SK-N-SH (cell line): ENCODE measurements around the gene PSMD6. TPM values are rescaled to one million over a fixed set of nuclear protein-coding genes. Genes with fewer than 3 reads are reported as not detected.
A peak's percentile ranks its signal among the peaks of the same experiment; 100 is the strongest.

Experiments
- CTCF ChIA-PET: fragments of 300-600, 350-600 bp; formaldehyde crosslinking; extraction: SDS; loops from one replicate; lab custom pipeline; 2021; lab: Yijun Ruan, JAX
- POLR2A ChIA-PET: fragments of 350-600 bp; sonication (Branson Sonifier 250); formaldehyde crosslinking; extraction: SDS; loops from one replicate; lab custom pipeline; 2020; ENCODE audit warnings: antibody characterized with exemption, inconsistent platforms; lab: Yijun Ruan, JAX
- DNase-seq: peaks from one replicate; pipeline ENCODE4 v3.0.0; 2012
- H2AFZ ChIP-seq: fragments of 200-600 bp; sonication (generic); 2 replicates; pipeline ENCODE4 v1.8.1; 2016; ENCODE audit warnings: antibody characterized with exemption, mild to moderate bottlenecking, low read depth
- H3F3A ChIP-seq: fragments of 200-600 bp; sonication (generic); replicated peaks from 2 replicates; pipeline ENCODE3; 2016; ENCODE audit warnings: antibody characterized with exemption, mild to moderate bottlenecking; ENCODE audit not compliant: insufficient read depth
- H3K27ac ChIP-seq, 2 experiments: fragments of 200-500 bp in 1 of 2; fragments of 200-600 bp in 1 of 2; sonication (Bioruptor generic) in 1 of 2; sonication (generic), shearing (Covaris generic) in 1 of 2; 2 replicates each; pipeline versions ENCODE4 v1.5.1 to v1.6.1; 2014 to 2016; ENCODE audit warnings: low read depth in 2 of 2, inconsistent platforms in 1 of 2, low read length in 1 of 2, mild to moderate bottlenecking in 1 of 2, mixed read lengths in 1 of 2
- H3K27me3 ChIP-seq: fragments of 200-600 bp; sonication (generic), shearing (Covaris generic); 2 replicates; pipeline ENCODE4 v1.6.1; 2016; ENCODE audit warnings: mixed run types; ENCODE audit not compliant: insufficient read depth
- H3K36me3 ChIP-seq, 2 experiments: fragments of 200-500 bp in 1 of 2; fragments of 200-600 bp in 1 of 2; sonication (Bioruptor generic) in 1 of 2; sonication (generic) in 1 of 2; replicated peaks in 1 of 2; 2 replicates each; pipeline versions ENCODE3 to v1.5.1; 2014 to 2016; ENCODE audit warnings: low read length in 1 of 2, mild to moderate bottlenecking in 1 of 2; ENCODE audit not compliant: insufficient read depth in 2 of 2, control insufficient read depth in 1 of 2
- H3K4me1 ChIP-seq, 2 experiments: fragments of 200-500 bp in 1 of 2; fragments of 200-600 bp in 1 of 2; sonication (Bioruptor generic) in 1 of 2; sonication (generic), shearing (Covaris generic) in 1 of 2; 2 replicates each; pipeline versions ENCODE4 v1.5.1 to v1.6.1; 2014 to 2016; ENCODE audit warnings: low read depth in 1 of 2, low read length in 1 of 2, mixed run types in 1 of 2; ENCODE audit not compliant: insufficient read depth in 2 of 2, control insufficient read depth in 1 of 2
- H3K4me2 ChIP-seq: fragments of 200-600 bp; sonication (generic), shearing (Covaris generic); 2 replicates; pipeline ENCODE4 v1.6.1; 2017; ENCODE audit warnings: mixed run types
- H3K4me3 ChIP-seq, 2 experiments: fragments of 200-500 bp in 1 of 2; fragments of 200-600 bp in 1 of 2; sonication (Bioruptor generic) in 1 of 2; sonication (generic), shearing (Covaris generic) in 1 of 2; 2 replicates each; pipeline versions ENCODE4 v1.5.1 to v1.8.1; 2014 to 2016; ENCODE audit warnings: low read depth in 2 of 2, inconsistent platforms in 1 of 2, low read length in 1 of 2, mild to moderate bottlenecking in 1 of 2, mixed read lengths in 1 of 2, moderate library complexity in 1 of 2
- H3K79me2 ChIP-seq: fragments of 200-600 bp; sonication (generic); 2 replicates; pipeline ENCODE4 v1.8.1; 2017; ENCODE audit warnings: mild to moderate bottlenecking; ENCODE audit not compliant: insufficient read depth
- H3K9ac ChIP-seq: fragments of 200-600 bp; sonication (generic); 2 replicates; pipeline ENCODE4 v1.6.1; 2017; ENCODE audit warnings: mixed run types
- H3K9me2 ChIP-seq: fragments of 200-600 bp; sonication (generic); 2 replicates; pipeline ENCODE4 v1.6.1; 2017; ENCODE audit warnings: mixed run types
- H3K9me3 ChIP-seq: fragments of 200-600 bp; sonication (generic); 2 replicates; pipeline ENCODE4 v1.6.1; 2017; ENCODE audit warnings: mixed run types, mild to moderate bottlenecking, moderate library complexity
- H4K20me1 ChIP-seq: fragments of 200-600 bp; sonication (generic); 2 replicates; pipeline ENCODE4 v1.6.1; 2017; ENCODE audit warnings: mild to moderate bottlenecking, mixed run types; ENCODE audit not compliant: insufficient read depth
- CHD2 ChIP-seq: fragments of 150-350 bp; IDR thresholded peaks from 2 replicates; pipeline ENCODE4 v1.6.1; 2018; ENCODE audit warnings: low read length; ENCODE audit not compliant: partially characterized antibody
- ELF1 ChIP-seq: IDR thresholded peaks from 2 replicates; pipeline ENCODE4 v1.4.0; 2012
- EP300 ChIP-seq, 2 experiments: IDR thresholded peaks; 2 replicates each; pipeline versions ENCODE4 v1.4.0 to v1.6.1; 2012; ENCODE audit warnings: borderline replicate concordance in 1 of 2, low read depth in 1 of 2, low read length in 1 of 2
- EZH2phosphoT487 ChIP-seq: fragments of 200-600 bp; sonication (generic); IDR thresholded peaks from 2 replicates; pipeline ENCODE4 v1.6.1; 2017; ENCODE audit warnings: low read depth, mixed run types, mild to moderate bottlenecking, antibody characterized with exemption, moderate library complexity, borderline replicate concordance
- FOXJ3 ChIP-seq: sonication (generic); formaldehyde crosslinking; IDR thresholded peaks from 2 replicates; pipeline ENCODE4 v1.5.1; 2020; ENCODE audit warnings: mild to moderate bottlenecking, missing genetic modification reagents
- FOXM1 ChIP-seq: IDR thresholded peaks from 2 replicates; pipeline ENCODE4 v1.4.0; 2012; ENCODE audit warnings: low read depth, mild to moderate bottlenecking
- GABPA ChIP-seq: IDR thresholded peaks from 2 replicates; pipeline ENCODE4 v1.4.0; 2012; ENCODE audit warnings: low read depth, mild to moderate bottlenecking
- JUND ChIP-seq: IDR thresholded peaks from 2 replicates; pipeline ENCODE4 v1.4.0; 2012
- MXI1 ChIP-seq: IDR thresholded peaks from 2 replicates; pipeline ENCODE4 v1.6.1; 2012; ENCODE audit warnings: mild to moderate bottlenecking, low read depth, low read length, improper control_type of control experiment
- NRF1 ChIP-seq: IDR thresholded peaks from 2 replicates; pipeline ENCODE4 v1.6.1; 2012; ENCODE audit warnings: low read depth, mild to moderate bottlenecking, low read length
- POLR2AphosphoS5 ChIP-seq: IDR thresholded peaks from 2 replicates; pipeline ENCODE4 v1.6.1; 2012; ENCODE audit warnings: low read depth, low read length
- RAD21 ChIP-seq: IDR thresholded peaks from 2 replicates; pipeline ENCODE4 v1.6.1; 2012; ENCODE audit warnings: mild to moderate bottlenecking, low read length
- RFX5 ChIP-seq: IDR thresholded peaks from 2 replicates; pipeline ENCODE4 v1.6.1; 2012; ENCODE audit warnings: mild to moderate bottlenecking, improper control_type of control experiment, low read length
- RXRA ChIP-seq: IDR thresholded peaks from 2 replicates; pipeline ENCODE4 v1.4.0; 2012; ENCODE audit warnings: low read depth, mild to moderate bottlenecking, borderline replicate concordance
- SIN3A ChIP-seq: IDR thresholded peaks from 2 replicates; pipeline ENCODE4 v1.6.1; 2012; ENCODE audit warnings: low read depth, mild to moderate bottlenecking, low read length, moderate library complexity, borderline replicate concordance
- SMC3 ChIP-seq: IDR thresholded peaks from 2 replicates; pipeline ENCODE4 v1.6.1; 2012; ENCODE audit warnings: low read depth, low read length, improper control_type of control experiment
- TAF1 ChIP-seq: IDR thresholded peaks from 2 replicates; pipeline ENCODE4 v1.6.1; 2012; ENCODE audit warnings: low read depth, mild to moderate bottlenecking, low read length, moderate library complexity, borderline replicate concordance
- WGBS: methylation state at CpG from one replicate; pipeline ENCODE4 v1.1.6; 2017; ENCODE audit warnings: low lambda C conversion rate; 5-methylcytosine and 5-hydroxymethylcytosine counted together
- polyA plus RNA-seq, 3 experiments: library from polyadenylated mRNA; depleted of rRNA; stranded (reverse); fragments of >200 nt; gene quantifications; 2 replicates each; pipeline ENCODE4 v1.2.3, GENCODE V29; 2012
- TF ChIP-seq, protein P1 (sequence below): IDR thresholded peaks from 2 replicates; pipeline ENCODE4 v1.6.1; 2012; ENCODE audit warnings: mild to moderate bottlenecking, low read depth, low read length, moderate library complexity
- TF ChIP-seq, protein P2 (sequence below): IDR thresholded peaks from 2 replicates; pipeline ENCODE4 v1.4.0; 2012; ENCODE audit warnings: low read depth, borderline replicate concordance
- TF ChIP-seq, protein P3 (sequence below): IDR thresholded peaks from 2 replicates; pipeline ENCODE4 v1.4.0; 2012; ENCODE audit warnings: low read depth
- TF ChIP-seq, protein P4 (sequence below): IDR thresholded peaks from 2 replicates; pipeline ENCODE4; 2012
- TF ChIP-seq, protein P5 (sequence below): fragments of 150-350 bp; IDR thresholded peaks from 2 replicates; pipeline ENCODE4 v1.6.1; 2016; ENCODE audit warnings: mild to moderate bottlenecking, low read depth, low read length

Gene PSMD6
- polyA plus RNA-seq, 1 of the 3 experiments (the other 2 are of a cell fraction): 90.3 TPM

DNA sequence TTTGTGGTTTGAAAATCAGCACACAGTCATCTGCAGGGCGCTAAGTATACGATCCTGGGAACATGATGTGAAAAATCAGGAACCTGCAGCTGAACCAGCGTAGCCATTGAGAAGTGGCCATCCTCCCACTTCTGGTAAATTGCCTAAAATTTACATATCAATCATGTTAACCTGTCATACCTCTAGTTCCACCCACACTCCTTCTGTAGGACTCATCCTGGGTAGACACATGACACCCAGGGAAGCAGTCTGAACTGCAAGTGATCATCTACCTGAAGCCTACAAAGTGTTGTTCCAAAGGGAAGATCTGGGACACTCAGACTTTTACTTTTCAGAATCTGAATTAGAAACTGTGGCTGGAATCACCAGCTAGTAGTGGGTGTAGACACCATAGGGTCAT lies 5.5 kb upstream of the PSMD6 start:
- no peaks in the 10 kb centered on the region for H4K20me1 ChIP-seq
- H3F3A ChIP-seq: peaks cover 5% of the 10 kb centered on the region
- no peak for DNase-seq
- H2AFZ ChIP-seq: no peak overlapping the region
- TF ChIP-seq ELF1 (no peak), POLR2AphosphoS5 (no peak), RXRA (no peak), NRF1 (no peak), JUND (no peak), SMC3 (no peak), MXI1 (no peak), RFX5 (no peak), SIN3A (no peak), CHD2 (no peak), RAD21 (no peak), FOXM1 (no peak)
- TF ChIP-seq, protein P1, sequence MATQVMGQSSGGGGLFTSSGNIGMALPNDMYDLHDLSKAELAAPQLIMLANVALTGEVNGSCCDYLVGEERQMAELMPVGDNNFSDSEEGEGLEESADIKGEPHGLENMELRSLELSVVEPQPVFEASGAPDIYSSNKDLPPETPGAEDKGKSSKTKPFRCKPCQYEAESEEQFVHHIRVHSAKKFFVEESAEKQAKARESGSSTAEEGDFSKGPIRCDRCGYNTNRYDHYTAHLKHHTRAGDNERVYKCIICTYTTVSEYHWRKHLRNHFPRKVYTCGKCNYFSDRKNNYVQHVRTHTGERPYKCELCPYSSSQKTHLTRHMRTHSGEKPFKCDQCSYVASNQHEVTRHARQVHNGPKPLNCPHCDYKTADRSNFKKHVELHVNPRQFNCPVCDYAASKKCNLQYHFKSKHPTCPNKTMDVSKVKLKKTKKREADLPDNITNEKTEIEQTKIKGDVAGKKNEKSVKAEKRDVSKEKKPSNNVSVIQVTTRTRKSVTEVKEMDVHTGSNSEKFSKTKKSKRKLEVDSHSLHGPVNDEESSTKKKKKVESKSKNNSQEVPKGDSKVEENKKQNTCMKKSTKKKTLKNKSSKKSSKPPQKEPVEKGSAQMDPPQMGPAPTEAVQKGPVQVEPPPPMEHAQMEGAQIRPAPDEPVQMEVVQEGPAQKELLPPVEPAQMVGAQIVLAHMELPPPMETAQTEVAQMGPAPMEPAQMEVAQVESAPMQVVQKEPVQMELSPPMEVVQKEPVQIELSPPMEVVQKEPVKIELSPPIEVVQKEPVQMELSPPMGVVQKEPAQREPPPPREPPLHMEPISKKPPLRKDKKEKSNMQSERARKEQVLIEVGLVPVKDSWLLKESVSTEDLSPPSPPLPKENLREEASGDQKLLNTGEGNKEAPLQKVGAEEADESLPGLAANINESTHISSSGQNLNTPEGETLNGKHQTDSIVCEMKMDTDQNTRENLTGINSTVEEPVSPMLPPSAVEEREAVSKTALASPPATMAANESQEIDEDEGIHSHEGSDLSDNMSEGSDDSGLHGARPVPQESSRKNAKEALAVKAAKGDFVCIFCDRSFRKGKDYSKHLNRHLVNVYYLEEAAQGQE: no peak
- TF ChIP-seq, protein P2, sequence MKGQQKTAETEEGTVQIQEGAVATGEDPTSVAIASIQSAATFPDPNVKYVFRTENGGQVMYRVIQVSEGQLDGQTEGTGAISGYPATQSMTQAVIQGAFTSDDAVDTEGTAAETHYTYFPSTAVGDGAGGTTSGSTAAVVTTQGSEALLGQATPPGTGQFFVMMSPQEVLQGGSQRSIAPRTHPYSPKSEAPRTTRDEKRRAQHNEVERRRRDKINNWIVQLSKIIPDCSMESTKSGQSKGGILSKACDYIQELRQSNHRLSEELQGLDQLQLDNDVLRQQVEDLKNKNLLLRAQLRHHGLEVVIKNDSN: no peak
- no peaks in the 10 kb centered on the region for H3K9me3 ChIP-seq
- no peak overlapping the region for H3K9ac ChIP-seq
- H3K27ac ChIP-seq: no peak overlapping the region
- no peaks in the 10 kb centered on the region for H3K9me2 ChIP-seq
- peaks cover 0 to 20% of the 10 kb centered on the region in 2 experiments; a peak in 2 of 4 replicates for H3K4me1 ChIP-seq
- ChIA-PET POLR2A (no interaction called here), CTCF (interaction anchor here (0.9 to 7.9 kb wide), 7 partner anchors 10 to 456 kb away, joined by 3 to 84 read pairs (median 7); no protein-coding TSS in a partner anchor)
- no peaks in the 10 kb centered on the region for H3K79me2 ChIP-seq
- H3K36me3 ChIP-seq: no peaks in the 10 kb centered on the region
- H3K4me3 ChIP-seq: no peak overlapping the region
- H3K27me3 ChIP-seq: no peaks in the 10 kb centered on the region
- WGBS: 86% methylated on average over 3 of the region's 3 CpGs
- H3K4me2 ChIP-seq: no peak overlapping the region

DNA sequence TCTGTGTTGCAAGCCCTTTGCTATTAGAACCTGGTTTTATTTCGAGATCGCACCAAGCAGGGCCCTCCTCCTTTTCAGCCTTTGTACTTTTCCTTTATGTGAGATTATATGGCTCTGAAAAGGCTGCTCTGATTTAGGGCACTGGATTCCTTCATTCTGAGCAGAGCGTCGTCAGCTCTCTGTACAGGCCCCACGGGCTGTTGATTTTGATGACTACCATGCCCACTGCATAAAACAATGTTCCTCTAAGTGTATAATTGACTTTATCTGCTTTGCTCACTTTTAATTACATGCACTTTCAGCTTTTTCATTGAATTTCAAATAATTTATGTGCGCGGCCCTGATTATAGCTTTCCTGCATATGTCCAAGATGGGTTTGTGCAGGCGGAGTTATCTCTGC lies 4.4 kb upstream of the PSMD6 start:
- H3K4me2 ChIP-seq: no peak overlapping the region
- H3K9ac ChIP-seq: no peak overlapping the region
- peaks cover 0 to 20% of the 10 kb centered on the region in 2 experiments; a peak in 2 of 4 replicates for H3K4me1 ChIP-seq
- no peaks in the 10 kb centered on the region for H3K27me3 ChIP-seq
- peaks cover 5% of the 10 kb centered on the region for H3F3A ChIP-seq
- no peaks in the 10 kb centered on the region for H3K9me3 ChIP-seq
- CTCF ChIA-PET: interaction anchor here (0.7 to 7.9 kb wide), 7 partner anchors 11 to 461 kb away, joined by 3 to 54 read pairs (median 3); no protein-coding TSS in a partner anchor
- no peak overlapping the region for H2AFZ ChIP-seq
- H3K27ac ChIP-seq: no peak overlapping the region
- no peaks in the 10 kb centered on the region for H4K20me1 ChIP-seq
- no peaks in the 10 kb centered on the region for H3K9me2 ChIP-seq
- 69% methylated on average over 8 of the region's 8 CpGs for WGBS
- POLR2A ChIA-PET: interaction anchor here (0.8 kb wide), 1 partner anchor 416 kb away, joined by 3 read pairs; no protein-coding TSS in a partner anchor
- no peaks in the 10 kb centered on the region for H3K36me3 ChIP-seq
- peak; percentile 68 for DNase-seq
- no peak overlapping the region for H3K4me3 ChIP-seq
- peaks cover 6% of the 10 kb centered on the region for H3K79me2 ChIP-seq
- TF ChIP-seq EP300 (IDR thresholded peaks at IDR 0.05; ENCODE audit: borderline replicate concordance in 1 of 2, low read depth in 1 of 2, low read length in 1 of 2) (peak in 1 of 2 experiments; percentile 88; a peak in 1 of 4 replicates), TAF1 (no peak), SMC3 (no peak), FOXJ3 (CRISPR knock-in tag) (peak; percentile 86), POLR2AphosphoS5 (peak; percentile 51; the same call in 1 of the 2 replicates), RAD21 (no peak), GABPA (no peak), NRF1 (no peak), RXRA (no peak), MXI1 (no peak), EZH2phosphoT487 (no peak)
- TF ChIP-seq, protein P3, sequence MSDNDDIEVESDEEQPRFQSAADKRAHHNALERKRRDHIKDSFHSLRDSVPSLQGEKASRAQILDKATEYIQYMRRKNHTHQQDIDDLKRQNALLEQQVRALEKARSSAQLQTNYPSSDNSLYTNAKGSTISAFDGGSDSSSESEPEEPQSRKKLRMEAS: no peak
- TF ChIP-seq, protein P4, sequence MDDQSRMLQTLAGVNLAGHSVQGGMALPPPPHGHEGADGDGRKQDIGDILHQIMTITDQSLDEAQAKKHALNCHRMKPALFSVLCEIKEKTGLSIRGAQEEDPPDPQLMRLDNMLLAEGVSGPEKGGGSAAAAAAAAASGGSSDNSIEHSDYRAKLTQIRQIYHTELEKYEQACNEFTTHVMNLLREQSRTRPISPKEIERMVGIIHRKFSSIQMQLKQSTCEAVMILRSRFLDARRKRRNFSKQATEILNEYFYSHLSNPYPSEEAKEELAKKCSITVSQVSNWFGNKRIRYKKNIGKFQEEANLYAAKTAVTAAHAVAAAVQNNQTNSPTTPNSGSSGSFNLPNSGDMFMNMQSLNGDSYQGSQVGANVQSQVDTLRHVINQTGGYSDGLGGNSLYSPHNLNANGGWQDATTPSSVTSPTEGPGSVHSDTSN: no peak
- TF ChIP-seq, protein P5, sequence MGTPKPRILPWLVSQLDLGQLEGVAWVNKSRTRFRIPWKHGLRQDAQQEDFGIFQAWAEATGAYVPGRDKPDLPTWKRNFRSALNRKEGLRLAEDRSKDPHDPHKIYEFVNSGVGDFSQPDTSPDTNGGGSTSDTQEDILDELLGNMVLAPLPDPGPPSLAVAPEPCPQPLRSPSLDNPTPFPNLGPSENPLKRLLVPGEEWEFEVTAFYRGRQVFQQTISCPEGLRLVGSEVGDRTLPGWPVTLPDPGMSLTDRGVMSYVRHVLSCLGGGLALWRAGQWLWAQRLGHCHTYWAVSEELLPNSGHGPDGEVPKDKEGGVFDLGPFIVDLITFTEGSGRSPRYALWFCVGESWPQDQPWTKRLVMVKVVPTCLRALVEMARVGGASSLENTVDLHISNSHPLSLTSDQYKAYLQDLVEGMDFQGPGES: no peak
